ENCODE measurements around the gene TCP11L2. TPM values are rescaled to one million over a fixed set of nuclear protein-coding genes. Genes with fewer than 3 reads are reported as not detected.
"Not testable (repeated sequence)": the region's sequence is repeated elsewhere in the genome, so short reads cannot be mapped to it uniquely, and the experiment has no call there.

The TCP11L2 gene
- total RNA-seq, 1 donor from 2014 or later: 31.6 TPM

DNA sequence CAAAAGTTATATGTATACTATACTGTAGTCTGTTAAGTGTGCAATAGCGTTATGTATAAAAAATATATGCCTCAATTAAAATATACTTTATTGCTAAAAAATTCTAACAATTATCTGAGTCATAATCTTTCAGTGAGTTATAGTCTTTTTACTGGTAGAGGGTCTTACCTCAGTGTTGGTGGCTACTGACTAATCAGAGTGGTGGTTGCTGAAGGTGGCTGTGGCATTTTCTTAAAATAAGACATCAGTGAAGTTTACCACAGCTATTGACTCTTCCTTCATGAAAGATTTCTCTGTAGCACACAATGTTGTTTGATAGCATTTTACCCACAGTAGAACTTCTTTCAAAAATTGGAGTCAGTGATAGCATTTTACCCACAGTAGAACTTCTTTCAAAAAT lies 78.4 kb downstream of the TCP11L2 start:
- no peak overlapping the region for H3K4me3 ChIP-seq (ENCODE audit: low read depth, low read length)
- no peaks in the 10 kb centered on the region for H3K27me3 ChIP-seq (ENCODE audit: control insufficient read depth, insufficient read depth, low read length)
- FAIRE-seq: no peak
- DNase-seq (ENCODE audit: low read depth): no peak
- peaks cover 4% of the 10 kb centered on the region for H3K36me3 ChIP-seq (ENCODE audit: control insufficient read depth, insufficient read depth, low read length)
- TF ChIP-seq, protein P1, sequence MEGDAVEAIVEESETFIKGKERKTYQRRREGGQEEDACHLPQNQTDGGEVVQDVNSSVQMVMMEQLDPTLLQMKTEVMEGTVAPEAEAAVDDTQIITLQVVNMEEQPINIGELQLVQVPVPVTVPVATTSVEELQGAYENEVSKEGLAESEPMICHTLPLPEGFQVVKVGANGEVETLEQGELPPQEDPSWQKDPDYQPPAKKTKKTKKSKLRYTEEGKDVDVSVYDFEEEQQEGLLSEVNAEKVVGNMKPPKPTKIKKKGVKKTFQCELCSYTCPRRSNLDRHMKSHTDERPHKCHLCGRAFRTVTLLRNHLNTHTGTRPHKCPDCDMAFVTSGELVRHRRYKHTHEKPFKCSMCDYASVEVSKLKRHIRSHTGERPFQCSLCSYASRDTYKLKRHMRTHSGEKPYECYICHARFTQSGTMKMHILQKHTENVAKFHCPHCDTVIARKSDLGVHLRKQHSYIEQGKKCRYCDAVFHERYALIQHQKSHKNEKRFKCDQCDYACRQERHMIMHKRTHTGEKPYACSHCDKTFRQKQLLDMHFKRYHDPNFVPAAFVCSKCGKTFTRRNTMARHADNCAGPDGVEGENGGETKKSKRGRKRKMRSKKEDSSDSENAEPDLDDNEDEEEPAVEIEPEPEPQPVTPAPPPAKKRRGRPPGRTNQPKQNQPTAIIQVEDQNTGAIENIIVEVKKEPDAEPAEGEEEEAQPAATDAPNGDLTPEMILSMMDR (IDR thresholded peaks at IDR 0.05; ENCODE audit: insufficient read depth, low read length, severe bottlenecking): no peak

DNA sequence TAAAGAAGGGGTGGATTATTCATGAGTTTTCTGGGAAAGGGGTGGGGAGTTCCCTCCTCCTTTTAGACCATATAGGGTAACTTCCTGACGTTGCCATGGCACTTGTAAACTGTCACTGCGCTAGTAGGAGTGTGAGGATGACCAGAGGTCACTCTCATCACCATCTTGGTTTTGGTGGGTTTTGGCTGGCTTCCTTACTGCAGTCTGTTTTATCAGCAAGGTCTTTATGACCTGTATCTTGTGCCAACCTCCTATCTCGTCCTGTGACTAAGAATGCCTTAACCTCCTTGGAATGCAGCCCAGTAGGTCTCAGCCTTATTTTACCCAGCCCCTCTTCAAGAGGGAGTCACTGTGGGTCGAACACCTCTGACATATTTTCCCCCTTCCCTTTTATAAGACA lies 79.3 kb downstream of the TCP11L2 start:
- H3K4me3 ChIP-seq (ENCODE audit: low read depth, low read length); H3K36me3 ChIP-seq (ENCODE audit: control insufficient read depth, insufficient read depth, low read length); DNase-seq (ENCODE audit: low read depth); H3K27me3 ChIP-seq (ENCODE audit: control insufficient read depth, insufficient read depth, low read length); FAIRE-seq: not testable (repeated sequence)

DNA sequence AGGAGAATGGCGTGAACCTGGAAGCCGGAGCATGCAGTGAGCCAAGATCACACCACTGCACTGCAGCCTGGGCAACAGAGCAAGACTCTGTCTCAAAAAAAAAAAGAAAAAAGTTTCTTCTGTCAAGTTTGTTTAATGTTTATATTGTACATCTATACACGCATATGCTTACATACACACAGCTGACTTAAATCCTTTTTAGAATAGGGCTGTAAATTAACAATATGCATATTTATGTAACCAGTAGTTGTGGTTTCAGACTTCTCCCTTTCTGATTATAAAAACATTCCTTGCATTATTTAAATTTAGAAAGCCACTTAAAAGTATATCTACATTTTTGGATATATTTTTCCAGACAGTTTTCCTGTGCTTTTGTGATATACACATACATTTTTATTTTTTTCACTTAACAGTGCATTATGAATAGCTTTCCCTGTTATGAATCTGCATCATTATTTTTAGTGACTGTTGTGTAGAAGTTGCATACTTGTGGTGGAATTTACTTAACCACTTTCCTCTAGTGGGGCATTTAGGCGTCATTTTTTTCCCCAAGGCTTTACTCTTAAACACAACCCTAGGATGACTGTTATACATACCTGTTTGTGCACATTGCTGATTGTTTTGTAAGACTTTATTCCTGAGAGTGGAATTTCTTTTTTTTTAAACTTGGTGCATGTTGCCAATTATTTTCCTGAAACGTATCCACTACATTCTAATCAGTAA lies 84.4 kb downstream of the TCP11L2 start:
- DNase-seq (ENCODE audit: low read depth): no peak
- Histone ChIP-seq H3K36me3 (ENCODE audit: control insufficient read depth, insufficient read depth, low read length) (peaks cover 2% of the 10 kb centered on the region), H3K4me3 (ENCODE audit: low read depth, low read length) (no peak overlapping the region), H3K27me3 (ENCODE audit: control insufficient read depth, insufficient read depth, low read length) (no peaks in the 10 kb centered on the region)
- FAIRE-seq: no peak
- TF ChIP-seq, protein P1 (IDR thresholded peaks at IDR 0.05; ENCODE audit: insufficient read depth, low read length, severe bottlenecking): no peak

DNA sequence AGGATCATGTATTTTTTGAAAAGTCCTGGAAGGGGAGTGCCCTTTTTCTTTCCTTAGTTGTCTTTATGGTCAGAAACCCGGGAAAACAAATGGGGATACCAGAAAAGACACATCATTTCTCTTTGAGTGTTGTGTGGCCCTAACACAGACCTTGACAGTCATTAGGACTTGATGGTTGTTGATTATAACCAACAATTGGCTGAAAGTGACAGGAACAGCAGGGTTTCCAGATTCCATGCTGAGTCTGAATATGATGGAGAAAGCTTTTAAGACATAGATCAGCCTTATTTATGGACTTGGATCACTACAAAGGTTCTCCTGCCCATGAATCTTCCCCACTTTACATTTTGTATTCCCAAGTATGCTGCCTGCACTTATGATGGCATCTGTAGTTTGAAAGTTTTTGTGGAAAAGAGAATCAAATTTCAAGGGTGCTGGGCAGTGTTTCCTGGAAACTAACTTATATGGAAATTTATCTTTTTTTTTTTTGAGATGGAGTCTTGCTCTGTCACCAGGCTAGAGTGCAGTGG lies 85.4 kb downstream of the TCP11L2 start:
- TF ChIP-seq, protein P1 (IDR thresholded peaks at IDR 0.05; ENCODE audit: insufficient read depth, low read length, severe bottlenecking): no peak
- FAIRE-seq: no peak
- peaks cover under 1% of the 10 kb centered on the region for H3K36me3 ChIP-seq (ENCODE audit: control insufficient read depth, insufficient read depth, low read length)

DNA sequence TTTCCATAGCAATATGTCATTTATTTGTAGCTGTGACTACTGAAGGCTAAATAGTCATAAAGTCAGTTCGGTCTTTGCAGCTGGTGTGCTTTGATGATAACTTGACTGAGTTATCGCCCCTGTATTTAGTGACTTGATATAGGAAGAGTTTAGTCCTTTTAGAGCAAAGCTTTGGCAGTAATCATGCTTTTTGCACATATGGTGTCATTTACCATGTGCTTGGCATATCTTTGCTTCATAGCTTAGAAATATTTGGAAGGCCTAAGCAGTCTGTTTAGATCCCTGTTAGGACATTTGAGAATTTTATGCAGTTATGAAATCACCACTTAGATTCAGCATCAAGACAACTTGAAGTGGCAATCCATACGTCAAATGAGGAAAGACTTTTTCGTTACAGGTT lies 86.6 kb downstream of the TCP11L2 start:
- TF ChIP-seq, protein P1 (IDR thresholded peaks at IDR 0.05; ENCODE audit: insufficient read depth, low read length, severe bottlenecking): no peak
- FAIRE-seq: peak; percentile 13
- H3K36me3 ChIP-seq (ENCODE audit: control insufficient read depth, insufficient read depth, low read length): peaks cover 2% of the 10 kb centered on the region

More for the DNA sequence above, 85.4 kb downstream of the TCP11L2 start:
- Histone ChIP-seq H3K27me3 (ENCODE audit: control insufficient read depth, insufficient read depth, low read length) (no peaks in the 10 kb centered on the region), H3K4me3 (ENCODE audit: low read depth, low read length) (no peak overlapping the region)
- no peak for DNase-seq (ENCODE audit: low read depth)

DNA sequence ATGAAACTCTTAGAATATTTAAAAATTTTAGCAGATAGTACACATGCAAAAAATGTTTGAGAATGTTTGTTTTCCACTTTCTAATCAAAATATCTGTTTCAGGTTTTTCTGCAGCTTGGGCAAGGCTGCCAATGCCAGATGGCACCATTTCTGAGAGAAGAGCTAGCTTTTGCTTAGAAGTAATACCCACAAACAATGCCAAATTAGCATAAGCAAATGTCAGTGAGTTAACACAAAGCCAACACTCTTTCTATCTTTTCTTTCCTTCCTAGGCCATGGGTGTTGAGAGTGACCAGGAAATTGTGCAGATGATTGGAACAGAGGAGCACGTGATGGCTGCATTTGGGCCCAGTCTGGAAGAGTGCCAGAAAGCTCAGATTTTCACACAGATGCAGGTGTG lies 90.2 kb downstream of the TCP11L2 start:
- Histone ChIP-seq H3K4me3 (ENCODE audit: low read depth, low read length) (no peak overlapping the region), H3K36me3 (ENCODE audit: control insufficient read depth, insufficient read depth, low read length) (peaks cover 5% of the 10 kb centered on the region), H3K27me3 (ENCODE audit: control insufficient read depth, insufficient read depth, low read length) (no peaks in the 10 kb centered on the region)
- no peak for FAIRE-seq
- no peak for DNase-seq (ENCODE audit: low read depth)
- TF ChIP-seq, protein P1 (IDR thresholded peaks at IDR 0.05; ENCODE audit: insufficient read depth, low read length, severe bottlenecking): no peak

More for the DNA sequence above, 86.6 kb downstream of the TCP11L2 start:
- no peaks in the 10 kb centered on the region for H3K27me3 ChIP-seq (ENCODE audit: control insufficient read depth, insufficient read depth, low read length)
- DNase-seq (ENCODE audit: low read depth): no peak
- no peak overlapping the region for H3K4me3 ChIP-seq (ENCODE audit: low read depth, low read length)

Other genes with a start within 250 kb of the TCP11L2 start
- 3.1 and 7.6 TPM in 2 replicates for gene NUAK1, start 163.8 kb upstream of the TCP11L2 start, total RNA-seq
- gene CKAP4, start 54.7 kb upstream of the TCP11L2 start, total RNA-seq: 56.6 and 89.2 TPM in 2 replicates
- gene POLR3B, start 55.0 kb downstream of the TCP11L2 start, total RNA-seq: 9.7 and 9.9 TPM in 2 replicates